H7 (cell line): ENCODE measurements around the gene SECTM1. TPM values are rescaled to one million over a fixed set of nuclear protein-coding genes. Genes with fewer than 3 reads are reported as not detected.

Experiments used
- DNase-seq: peaks from one replicate; pipeline ENCODE4 v3.0.0; 2012
- H3K27me3 ChIP-seq: 2 replicates; pipeline ENCODE4 v1.6.0; 2011; ENCODE audit warnings: mild to moderate bottlenecking, low read length; ENCODE audit not compliant: control insufficient read depth, insufficient read depth
- H3K36me3 ChIP-seq: replicated peaks from 2 replicates; pipeline ENCODE4 v1.5.1; 2011; ENCODE audit warnings: low read length; ENCODE audit not compliant: control insufficient read depth, insufficient read depth
- H3K4me3 ChIP-seq: 2 replicates; pipeline ENCODE4 v1.5.1; 2011; ENCODE audit warnings: low read depth, mild to moderate bottlenecking, control low read depth, low read length, moderate library complexity; ENCODE audit not compliant: insufficient read depth
- total RNA-seq: library from RNA; depleted of rRNA; stranded (reverse); fragments of >200 nt; shearing (Covaris generic); gene quantifications from 2 replicates; pipeline ENCODE4 v1.2.3, GENCODE V29; 2014

SECTM1 gene
- total RNA-seq, 1 experiment from 2014 or later, result 0.94 TPM

GRCh38 chr17:82320140-82320840, 13.3 kb downstream of the SECTM1 start:
- no peak for DNase-seq
- H3K36me3 ChIP-seq, result no peaks in the 10 kb centered on the region
- no peaks in the 10 kb centered on the region for H3K27me3 ChIP-seq
- no peak overlapping the region for H3K4me3 ChIP-seq

GRCh38 chr17:82319619-82320062, 13.9 kb downstream of the SECTM1 start:
- Histone ChIP-seq H3K36me3 (no peaks in the 10 kb centered on the region), H3K4me3 (no peak overlapping the region), H3K27me3 (no peaks in the 10 kb centered on the region)
- no peak for DNase-seq

GRCh38 chr17:82318772-82319606, 14.6 kb downstream of the SECTM1 start:
- DNase-seq, result no peak
- no peaks in the 10 kb centered on the region for H3K27me3 ChIP-seq

GRCh38 chr17:82318169-82318498, 15.4 kb downstream of the SECTM1 start:
- Histone ChIP-seq H3K27me3 (no peaks in the 10 kb centered on the region), H3K36me3 (no peaks in the 10 kb centered on the region), H3K4me3 (no peak overlapping the region)
- DNase-seq, result no peak

More at GRCh38 chr17:82318772-82319606, 14.6 kb downstream of the SECTM1 start:
- no peak overlapping the region for H3K4me3 ChIP-seq
- H3K36me3 ChIP-seq, result no peaks in the 10 kb centered on the region

GRCh38 chr17:82317394-82318168, 16.0 kb downstream of the SECTM1 start, which contains the start of gene CD7:
Gene CD7, minus strand, starts transcription at chr17:82317608. Its CDS starts 113 bp downstream, at chr17:82317495.
- H3K4me3 ChIP-seq, result no peak within 1 kb of the TSS
- no peak for DNase-seq
- H3K27me3 ChIP-seq, result no peaks in the 10 kb centered on the region
- H3K36me3 ChIP-seq, result no peaks in the 10 kb centered on the region

- no peak for DNase-seq
- Histone ChIP-seq H3K4me3 (no peak overlapping the region), H3K36me3 (no peaks in the 10 kb centered on the region), H3K27me3 (no peaks in the 10 kb centered on the region)
Observed at GRCh38 chr17:82316651-82317393, 16.7 kb downstream of the SECTM1 start.

- no peaks in the 10 kb centered on the region for H3K27me3 ChIP-seq
- H3K4me3 ChIP-seq, result no peak overlapping the region
- peak; percentile 91 for DNase-seq
- no peaks in the 10 kb centered on the region for H3K36me3 ChIP-seq
Observed at GRCh38 chr17:82315703-82316358, 17.7 kb downstream of the SECTM1 start.

GRCh38 chr17:82314727-82315605, 18.6 kb downstream of the SECTM1 start:
- no peak for DNase-seq
- H3K4me3 ChIP-seq, result no peak overlapping the region
- no peaks in the 10 kb centered on the region for H3K36me3 ChIP-seq
- no peaks in the 10 kb centered on the region for H3K27me3 ChIP-seq

GRCh38 chr17:82314012-82314726, 19.4 kb downstream of the SECTM1 start:
- no peak overlapping the region for H3K4me3 ChIP-seq
- DNase-seq, result peak; percentile 60
- H3K27me3 ChIP-seq, result no peaks in the 10 kb centered on the region
- no peaks in the 10 kb centered on the region for H3K36me3 ChIP-seq

- DNase-seq, result peak; percentile 50
- H3K4me3 ChIP-seq, result no peak overlapping the region
- no peaks in the 10 kb centered on the region for H3K27me3 ChIP-seq
- no peaks in the 10 kb centered on the region for H3K36me3 ChIP-seq
Observed at GRCh38 chr17:82313195-82314011, 20.2 kb downstream of the SECTM1 start.

GRCh38 chr17:82311971-82312370, 21.6 kb downstream of the SECTM1 start:
- H3K4me3 ChIP-seq, result no peak overlapping the region
- H3K27me3 ChIP-seq, result no peaks in the 10 kb centered on the region
- DNase-seq, result no peak
- H3K36me3 ChIP-seq, result no peaks in the 10 kb centered on the region

GRCh38 chr17:82310877-82311276, 22.7 kb downstream of the SECTM1 start:
- H3K4me3 ChIP-seq, result no peak overlapping the region
- no peaks in the 10 kb centered on the region for H3K27me3 ChIP-seq
- H3K36me3 ChIP-seq, result no peaks in the 10 kb centered on the region
- no peak for DNase-seq
